Activated CD4-positive, alpha-beta T cell treated with anti-CD3 and anti-CD28 coated beads, Interleukin-10, Interleukin-2, amounts not matched to agents 100 ng/mL and 50 ng/mL, durations not matched to agents 16 hours and 8 hours (primary cell): Measurements from ENCODE around the gene LRSAM1.

ENCODE experiments used
- DNase-seq: peaks from one replicate; pipeline ENCODE4 v3.0.0-alpha.2; 2020

LRSAM1 gene

DNA sequence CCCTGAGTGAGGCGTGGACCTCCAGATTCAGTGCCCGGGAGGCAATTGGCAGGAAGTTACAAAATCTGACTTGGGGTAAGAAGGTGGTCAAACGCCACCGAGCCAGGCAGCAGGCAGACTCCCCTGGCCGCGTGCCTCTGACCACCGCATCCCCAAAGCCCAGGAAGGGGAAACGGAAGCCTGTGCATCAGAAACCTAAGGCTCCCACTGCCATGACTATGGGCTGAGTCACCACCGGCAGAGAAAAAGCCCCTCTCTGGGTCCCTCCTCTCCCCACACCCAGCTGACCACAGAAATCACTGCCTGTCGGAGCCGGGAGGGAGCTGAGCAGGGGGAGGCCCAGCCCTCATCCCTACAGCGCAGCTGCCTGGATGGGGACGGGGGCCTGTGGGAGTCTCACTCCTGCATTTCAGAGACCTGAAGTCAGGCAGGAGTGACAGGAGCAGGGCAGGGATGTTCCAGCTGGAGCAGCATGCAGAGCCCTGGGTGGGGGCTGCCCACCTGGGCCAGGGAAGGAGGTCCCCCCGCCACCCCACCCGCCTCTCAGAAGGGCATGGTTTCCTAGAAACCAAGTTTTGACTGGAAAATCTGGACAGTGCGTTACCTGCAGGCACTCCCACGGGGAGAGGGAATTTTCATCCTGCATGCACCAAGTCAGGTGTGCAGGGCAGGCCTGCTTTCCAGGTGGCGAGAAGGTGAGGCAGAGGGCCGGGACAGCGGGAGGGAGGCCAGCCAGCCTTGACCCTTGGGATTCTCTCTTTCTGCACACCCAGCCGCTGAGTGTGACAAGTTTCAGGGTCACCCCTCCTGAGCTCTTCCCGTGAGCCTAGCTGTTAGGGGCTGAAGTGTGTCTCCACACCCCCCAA lies 68.2 kb downstream of the LRSAM1 start:
- peak; percentile 67 for DNase-seq

DNA sequence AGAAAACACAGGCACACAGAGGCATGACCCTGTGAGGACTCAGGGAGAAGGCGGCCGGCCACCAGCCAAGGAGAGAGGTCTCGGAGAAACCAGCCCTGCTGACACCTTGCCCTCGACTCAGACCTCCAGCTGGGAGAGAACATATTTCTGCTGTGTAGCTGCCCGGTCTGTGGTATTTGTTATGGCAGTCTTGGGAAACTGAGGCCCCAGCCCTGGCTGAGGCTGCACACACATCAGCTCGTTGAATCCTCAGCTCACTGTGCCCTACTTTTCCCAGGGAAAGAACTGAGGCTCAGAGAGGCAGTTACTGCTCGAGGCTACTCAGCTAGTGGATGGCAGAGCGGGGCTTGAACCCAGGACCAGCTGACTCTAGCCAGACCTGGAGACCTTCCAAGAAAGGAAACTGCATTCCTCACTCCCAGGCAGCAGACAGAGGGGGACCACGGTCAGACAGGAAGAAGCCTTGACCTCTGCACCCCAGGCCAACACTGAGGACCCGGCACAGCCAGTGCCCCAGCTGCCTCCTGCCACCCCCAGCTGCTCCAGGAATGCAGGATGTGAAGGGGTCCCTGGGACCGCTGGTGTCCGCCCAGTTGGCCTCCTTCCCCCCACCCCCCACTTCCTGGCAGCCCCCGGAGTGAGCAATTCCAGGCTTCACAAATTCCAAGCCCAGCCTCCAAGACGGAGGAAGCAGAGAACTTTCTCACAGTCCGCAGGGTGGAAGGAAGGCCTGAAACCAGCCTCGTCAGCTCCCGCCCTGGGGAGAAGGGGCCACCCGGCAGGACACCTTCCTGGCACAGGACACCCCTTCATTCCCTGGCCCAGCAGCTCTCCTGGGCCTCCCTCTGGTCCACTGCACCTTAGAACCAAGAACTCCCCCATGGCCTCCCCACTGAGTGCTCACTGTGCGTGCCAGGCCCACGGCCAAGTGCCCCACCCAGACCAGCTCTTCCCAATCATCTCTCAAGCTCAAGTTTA lies 69.9 kb downstream of the LRSAM1 start:
- no peak for DNase-seq

DNA sequence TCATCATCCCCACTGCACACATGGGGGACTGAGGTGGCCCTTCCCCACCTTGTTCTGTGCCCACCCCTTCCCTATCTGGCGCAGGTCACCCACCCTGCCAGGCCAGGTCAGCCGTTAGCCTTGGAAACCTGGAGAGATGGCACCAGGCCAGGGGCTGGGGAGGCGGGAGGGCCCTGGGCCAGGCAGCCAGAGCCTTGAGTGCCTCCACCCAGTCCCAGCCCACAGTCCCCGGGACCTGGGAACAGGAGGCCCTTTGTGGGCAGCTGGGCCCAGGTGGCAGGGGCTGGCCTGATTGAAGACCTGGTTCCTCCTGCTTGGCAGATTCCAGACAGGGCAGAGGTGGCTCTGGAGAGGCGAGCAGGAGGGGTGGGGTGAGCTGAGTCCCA lies 70.6 kb downstream of the LRSAM1 start:
- DNase-seq = no peak

DNA sequence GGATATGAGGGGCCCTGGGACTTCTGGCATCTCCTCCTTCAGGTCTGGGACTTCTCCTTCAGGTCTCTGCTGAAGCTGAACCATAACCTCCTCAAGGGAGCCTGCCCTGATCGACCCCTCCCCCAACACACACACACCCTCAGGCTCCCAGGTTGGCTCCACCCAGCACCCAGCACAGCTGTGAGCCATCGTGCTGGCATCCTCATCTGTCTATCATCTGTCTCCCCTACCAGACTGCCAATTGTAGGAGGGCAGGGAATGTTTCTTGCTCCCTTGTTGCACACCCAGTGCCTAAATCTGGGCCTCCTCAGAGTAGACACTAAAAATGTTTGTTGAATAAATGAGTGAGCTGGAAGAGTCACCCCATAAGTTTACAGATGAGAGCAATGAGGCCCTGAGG lies 71.4 kb downstream of the LRSAM1 start:
- DNase-seq = no peak

DNA sequence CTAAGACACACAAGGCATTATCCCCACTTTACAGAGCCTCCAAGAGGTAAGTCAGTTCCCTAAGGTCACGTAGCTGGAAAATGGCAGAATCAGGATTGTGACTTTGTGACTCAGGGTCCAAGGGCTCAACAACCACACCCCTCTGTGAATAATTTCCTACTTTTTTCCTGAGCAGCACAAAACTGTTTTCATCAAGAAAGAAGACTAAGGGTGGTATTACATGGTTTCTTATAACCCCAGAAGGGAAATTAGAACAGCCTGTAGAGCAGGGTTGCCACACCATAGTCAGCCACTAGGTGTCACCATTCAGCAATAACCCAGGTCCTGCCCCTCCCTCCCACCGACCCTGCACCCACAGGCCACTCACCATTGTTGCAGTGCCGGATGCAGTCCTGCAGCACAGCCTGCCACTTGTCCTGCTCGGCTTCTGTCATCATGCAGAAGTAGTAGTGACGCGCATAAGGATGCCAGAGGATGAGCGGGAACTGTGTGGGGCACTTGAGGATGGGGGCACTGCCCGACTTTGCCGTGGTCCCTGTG lies 72.1 kb downstream of the LRSAM1 start:
- DNase-seq = peak; percentile 34

DNA sequence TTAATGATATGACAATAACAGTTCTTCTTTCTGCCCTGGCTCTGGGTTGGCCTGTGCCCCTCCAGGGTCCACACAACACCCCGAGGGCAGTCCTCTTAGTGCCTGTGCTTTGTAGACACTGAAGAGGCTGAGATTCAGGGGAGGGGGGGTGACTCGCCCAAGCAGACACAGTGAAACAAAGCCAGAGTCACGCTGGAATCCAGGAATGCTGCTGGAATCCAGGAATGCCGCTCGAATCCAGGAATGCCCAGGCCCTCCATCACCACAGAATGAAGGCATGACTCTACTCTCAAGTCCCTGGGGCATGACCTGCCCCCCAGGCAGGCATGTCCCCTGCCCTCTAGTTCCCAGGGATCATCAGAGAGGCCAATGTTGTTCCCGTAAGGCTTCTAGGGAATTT lies 73.1 kb downstream of the LRSAM1 start:
- DNase-seq = no peak

DNA sequence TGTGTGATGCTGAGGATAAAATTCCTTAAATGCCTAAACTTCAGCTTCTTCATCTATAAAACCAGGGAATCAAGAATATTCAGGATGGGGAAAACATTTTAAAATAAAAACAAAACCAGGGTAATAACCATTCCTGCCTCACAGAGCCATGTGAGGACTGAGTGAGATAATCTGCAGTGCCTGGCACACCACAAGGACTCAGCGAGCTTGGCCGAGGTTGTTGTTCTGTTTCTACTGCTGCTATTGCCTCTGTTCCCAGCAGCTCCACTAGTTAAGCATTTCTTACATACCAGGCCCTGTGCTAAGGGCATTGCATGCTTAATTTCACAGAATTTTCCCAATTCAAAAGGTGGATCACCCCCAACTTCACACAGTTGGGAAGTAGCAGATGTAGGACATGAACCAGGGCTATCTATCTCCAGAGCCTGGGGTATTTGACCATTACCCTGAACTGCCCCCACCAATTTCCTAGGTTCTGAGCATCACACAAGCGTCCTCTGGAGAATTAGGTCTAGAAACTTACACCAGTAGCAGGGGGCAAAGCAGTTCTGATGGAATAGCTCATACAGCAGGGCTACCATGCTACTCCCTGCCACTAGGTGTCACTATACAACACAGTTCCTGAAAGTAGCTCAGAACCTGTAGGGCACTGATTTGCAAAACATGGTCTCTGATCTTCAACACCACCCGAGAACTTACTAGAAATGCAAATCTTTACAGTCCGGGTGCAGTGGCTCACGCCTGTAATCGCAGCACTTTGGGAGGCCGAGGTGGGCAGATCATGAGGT lies 74.3 kb downstream of the LRSAM1 start:
- peak; percentile 54 for DNase-seq

DNA sequence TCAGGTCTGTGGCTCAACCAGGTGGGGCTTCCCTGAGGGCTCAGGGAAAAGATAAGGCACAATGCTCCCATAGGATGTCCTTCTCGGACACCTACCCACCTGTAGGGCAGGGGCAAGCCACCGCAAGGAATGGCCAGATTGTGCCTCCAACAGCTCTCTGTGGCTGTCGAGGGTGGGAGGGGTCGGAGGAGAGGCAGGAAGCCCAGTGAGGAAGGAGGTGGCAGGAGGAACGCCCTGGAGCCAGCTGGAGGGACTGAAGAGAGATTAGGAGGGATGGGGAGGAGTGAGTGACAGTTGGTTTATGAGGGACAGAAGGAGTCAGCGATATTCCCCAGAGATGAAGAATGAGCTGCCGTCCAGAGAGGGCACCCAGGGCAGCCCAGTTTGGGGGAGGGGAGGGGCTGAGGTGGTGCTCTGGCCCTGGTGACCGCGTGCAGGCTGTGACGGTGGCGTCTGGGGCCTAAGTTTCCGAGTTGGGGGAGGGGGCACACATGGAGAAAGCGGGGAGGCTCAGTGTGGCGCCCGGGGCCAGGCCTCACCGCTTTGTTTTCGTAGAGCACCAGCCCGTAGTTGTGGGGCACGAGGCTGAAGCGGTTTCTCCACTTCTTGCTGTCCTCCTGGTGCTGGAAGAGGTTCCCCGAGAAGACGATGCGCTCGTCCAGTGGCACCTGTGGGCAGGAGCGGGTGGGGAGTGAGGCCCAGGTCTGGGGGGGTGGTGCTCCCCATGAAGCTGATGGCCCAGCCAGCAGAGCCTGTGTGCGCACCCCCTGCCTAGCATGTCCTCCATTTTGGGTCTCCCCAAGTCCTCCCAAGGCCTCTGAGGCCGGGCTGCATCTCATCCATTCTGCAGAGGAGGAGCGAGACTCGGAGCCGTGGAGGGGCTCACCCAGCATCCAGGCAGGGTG lies 75.6 kb downstream of the LRSAM1 start:
- no peak for DNase-seq

DNA sequence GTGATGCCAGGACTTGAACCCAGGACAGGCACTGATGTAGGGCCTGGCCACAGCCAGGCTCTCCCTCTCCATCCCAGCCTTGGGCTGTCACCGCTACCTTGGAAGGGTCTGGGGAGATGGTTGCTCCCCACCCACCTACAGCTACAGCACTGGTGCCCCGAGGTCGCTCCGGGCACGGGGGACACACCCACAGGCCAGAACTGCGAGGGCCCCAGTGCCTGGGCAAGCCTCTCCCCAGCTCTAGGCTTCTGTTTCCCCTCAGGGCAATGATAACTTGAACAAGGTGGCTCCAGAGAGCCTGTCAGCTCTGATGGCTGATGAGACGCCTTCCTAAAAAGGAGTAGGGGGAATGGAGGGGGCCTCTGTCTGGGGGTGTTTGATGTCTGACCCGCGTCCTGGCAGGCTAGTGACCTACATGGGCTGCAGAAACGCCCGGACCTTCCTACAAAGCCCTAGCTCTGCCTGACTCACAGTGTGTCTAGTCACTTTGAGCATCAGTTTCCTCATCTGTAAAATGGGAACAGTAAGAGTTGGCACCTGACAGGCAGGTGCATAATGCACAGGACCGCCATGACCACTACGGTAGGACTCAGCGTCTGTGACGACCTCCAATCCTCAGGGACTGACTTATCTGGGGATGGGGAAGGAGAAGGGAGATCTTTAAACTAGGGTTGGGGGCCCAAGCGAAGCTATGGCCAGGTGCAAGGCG lies 76.4 kb downstream of the LRSAM1 start:
- DNase-seq = no peak

DNA sequence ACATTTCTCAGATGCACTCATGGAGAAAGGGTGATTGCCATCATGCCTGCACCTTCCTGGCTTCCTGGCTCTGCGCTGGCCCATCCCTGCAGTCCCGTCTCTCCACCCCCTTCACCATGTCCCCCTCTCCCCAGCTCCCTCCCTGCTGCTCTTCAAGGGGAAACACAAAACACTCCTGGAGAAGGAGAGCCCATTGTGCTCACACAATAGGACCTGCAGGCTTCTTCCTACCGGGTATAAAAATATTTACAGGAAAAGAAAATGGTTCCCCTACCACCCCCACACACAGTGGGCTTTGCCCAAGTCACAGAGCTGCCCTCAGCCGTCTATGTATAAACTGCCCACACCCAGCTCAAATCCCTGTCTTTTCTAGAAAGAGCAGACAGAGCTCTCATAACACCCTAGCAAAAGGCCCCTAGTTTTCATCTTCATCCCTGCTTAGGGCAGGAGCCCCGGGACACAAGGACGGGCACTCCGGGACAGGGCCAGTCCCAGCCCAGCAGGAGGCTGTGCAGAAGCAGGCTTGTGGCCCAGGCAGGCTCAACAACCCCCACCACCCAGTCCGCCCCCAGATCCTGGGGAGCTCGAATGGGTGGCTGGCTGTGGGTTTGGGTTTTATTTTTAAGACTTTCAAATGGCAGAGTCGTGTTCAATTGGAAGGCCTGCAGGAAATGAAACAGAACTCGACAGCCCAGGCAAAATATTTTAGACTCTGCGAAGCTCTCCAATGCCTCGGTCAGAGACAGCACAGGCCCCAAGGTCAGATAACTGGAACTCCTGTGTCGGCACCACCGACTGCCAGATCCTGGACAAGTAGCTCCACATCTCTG lies 77.3 kb downstream of the LRSAM1 start:
- DNase-seq = no peak

DNA sequence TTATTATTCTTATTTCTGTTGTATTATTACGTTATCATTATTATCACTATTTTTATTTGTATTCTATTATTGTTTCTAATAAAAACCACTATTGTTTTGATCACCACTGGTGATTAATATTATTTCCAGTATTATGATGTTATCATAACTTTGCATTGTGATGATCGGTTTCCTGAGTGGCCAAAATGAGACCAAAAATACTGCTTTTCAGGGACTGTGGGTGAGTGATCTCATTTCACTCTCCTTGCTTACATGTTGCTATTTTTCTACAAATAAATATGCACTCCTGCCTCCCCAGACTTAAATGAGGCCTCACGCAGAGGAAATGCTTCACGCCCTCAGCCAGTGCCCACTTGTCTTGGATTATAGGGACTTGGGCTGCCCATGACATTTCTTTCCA lies 78.4 kb downstream of the LRSAM1 start:
- no peak for DNase-seq

DNA sequence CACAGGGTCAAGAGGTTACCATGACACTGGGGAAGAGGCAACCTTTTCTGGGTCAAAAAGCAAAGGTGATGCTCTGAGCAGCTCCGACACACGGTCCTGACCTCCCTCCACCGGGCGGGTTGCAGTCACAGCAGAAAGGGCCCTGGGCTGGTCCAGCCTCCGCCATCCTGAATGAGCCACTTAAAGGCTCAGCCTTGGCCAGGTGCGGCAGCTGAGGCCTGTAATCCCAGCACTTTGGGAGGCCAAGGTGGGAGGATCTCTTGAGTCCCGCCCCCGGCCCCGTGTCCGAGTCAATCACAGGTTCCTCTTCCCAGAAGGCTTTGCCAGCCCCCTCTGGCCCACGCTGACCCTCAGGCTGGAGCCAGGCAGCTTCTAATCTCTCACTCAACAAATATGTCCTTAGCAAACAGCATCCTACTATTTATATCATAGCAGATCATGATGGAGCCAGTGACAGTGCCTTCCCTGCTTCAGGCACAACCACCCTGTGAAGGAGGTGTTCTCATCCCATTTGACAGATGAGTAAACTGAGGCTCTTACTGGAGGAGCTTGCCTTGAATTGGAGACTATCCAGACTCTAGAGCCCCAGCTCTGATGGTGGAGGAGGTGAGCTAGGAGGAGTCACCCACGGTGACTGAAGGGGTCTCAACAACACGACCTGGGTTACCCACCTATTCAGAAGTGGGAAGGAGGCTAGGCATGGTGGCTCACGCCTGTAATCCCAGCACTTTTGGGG lies 79.1 kb downstream of the LRSAM1 start:
- no peak for DNase-seq

DNA sequence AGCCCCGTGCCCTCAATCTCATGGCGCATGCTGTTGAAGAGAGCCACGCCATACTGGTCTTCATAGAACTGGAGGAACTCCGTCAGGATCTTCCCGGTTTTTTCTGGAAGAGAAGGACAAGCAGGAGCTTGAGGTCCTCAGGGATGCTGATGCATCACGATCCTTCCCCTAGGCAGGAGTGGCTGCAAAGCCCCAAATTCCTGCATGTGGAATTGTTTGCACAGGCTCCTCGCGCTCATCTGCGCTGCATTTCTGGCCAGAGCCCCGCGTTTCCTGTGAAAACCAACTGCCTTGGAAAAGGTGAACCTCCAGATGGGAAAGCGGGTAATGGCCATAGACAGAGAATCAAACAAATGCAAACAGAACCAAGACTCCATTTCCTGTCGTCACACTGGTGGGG lies 80.4 kb downstream of the LRSAM1 start:
- no peak for DNase-seq

DNA sequence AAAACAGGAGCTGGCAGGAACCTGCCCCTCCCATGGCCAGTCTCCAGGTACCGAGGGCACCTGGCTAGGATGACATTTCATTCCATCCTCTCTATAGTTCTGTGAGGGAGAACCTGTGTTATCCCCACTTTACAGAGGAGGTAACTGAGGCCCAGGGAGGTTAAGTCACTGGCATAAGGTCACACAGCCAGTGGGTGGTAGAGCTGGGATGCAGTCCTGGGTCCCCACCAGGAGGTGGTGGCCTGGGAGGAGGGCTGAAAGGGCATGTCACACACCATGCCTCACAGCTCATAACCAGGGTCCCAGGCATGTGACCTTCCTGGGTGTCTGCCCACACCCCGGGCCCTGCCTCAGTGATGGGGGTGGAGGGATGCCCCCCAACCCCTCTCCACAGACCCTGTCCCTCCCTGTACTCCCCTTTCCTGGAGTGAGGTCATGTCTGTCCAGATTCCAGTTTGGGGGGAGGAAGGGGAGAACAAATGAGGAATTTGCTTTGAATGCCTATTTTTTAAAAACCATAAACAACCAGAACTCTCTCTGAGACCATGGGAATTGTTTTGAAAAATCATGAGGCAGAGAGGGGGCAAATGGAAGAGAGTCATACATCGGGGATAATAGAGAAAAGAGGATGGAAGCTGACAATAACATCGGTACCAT lies 83.1 kb downstream of the LRSAM1 start:
- no peak for DNase-seq

DNA sequence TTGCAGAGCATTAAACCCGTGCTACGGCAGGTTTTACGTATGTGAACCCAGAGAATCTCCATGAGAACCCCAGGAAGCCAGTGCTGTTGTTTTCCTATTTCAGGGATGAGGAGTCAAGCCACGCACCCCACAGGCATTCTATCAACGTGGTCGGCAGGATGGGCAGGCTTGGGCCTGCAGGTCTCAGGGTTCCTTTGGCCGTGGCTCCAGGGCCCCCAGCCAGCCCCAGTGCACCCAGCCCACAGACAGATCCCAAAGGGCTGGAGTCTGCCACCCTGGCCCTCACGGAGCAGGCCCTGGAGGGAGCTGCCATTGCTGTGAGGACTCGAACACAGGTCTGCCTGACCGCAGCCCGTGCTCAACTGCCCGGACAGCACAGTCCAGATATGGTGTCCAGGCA lies 83.6 kb downstream of the LRSAM1 start:
- DNase-seq = no peak

DNA sequence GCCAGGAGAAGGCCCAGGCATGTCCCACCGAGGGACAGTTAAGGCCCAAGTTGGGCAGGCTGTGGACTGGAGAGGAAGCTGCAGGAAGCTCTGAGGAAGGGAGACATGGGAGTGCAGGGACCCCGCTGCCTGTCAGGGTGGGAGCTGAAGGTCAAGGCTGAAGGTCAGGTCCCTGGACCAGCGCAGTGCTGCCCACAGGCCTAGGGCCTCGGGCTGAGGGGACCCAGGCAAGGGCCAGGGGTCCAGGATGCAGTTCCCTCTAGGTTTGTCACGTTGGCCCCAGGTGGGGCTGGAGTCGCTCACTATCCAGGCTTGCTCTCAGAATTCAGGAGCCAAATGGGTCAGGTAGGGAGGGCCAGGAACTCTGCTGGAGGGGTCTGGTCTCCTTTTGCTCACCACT lies 84.1 kb downstream of the LRSAM1 start:
- no peak for DNase-seq

DNA sequence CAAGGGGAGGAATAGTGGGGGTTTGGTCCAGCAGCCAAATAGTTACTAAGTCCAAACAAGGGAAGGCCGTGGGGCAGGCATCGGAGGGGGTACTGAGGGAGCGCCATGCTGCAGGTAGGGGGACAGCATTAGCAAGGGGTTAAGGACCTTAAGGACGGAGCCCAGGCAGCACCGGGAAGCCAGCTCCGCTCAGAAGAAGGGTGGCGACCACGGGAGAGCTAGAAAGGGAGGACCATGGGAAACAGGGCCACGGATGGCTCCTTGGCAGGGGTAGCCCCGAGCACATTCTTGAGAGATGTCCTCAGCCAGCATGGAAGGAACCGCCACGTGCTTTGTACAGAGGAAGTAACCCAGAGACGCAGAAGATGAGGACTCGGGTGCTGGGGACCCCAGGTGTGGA lies 84.5 kb downstream of the LRSAM1 start:
- DNase-seq = no peak

DNA sequence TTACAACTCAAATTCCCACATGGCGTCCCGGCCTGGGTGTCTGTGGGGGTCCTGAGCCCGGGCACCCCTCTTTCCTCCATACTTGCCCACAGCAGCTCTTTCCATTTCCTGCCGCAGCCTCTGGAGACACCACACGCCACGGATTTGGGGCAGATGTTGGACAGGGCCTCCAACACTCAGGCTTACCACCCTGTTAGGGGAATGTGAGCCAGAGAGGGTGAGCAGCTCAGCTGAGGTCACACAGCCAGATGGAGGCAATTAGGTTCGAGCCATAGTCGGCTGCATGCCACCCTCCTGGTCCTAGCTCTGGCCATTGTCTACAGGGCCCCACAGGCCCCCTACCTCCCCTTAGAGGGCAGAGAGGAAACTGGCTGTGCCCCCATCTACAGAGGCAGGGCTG lies 85.2 kb downstream of the LRSAM1 start:
- DNase-seq = no peak

DNA sequence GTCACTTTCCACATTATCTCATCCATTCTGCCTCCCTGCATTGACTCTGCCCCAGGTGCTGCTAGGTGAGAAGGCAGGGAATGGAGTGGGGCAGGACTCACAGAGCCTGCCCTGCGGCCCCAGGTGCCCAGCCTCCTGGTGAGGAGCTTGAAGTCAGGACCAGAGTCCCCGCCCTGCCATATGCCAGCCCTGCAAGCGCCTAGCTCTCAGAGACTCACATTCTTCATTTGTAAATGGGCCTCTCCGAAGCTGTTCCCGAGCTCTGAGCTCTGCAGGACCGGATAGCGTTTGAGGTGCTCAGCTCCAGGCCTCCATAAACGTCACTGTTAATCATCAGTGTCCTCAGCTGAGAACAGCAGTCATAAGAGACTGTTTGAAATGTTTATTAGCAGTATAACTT lies 85.7 kb downstream of the LRSAM1 start:
- no peak for DNase-seq
